Heart left ventricle (tissue), 16 donors: ENCODE data around the gene SHC3. TPM values are rescaled to one million over a fixed set of nuclear protein-coding genes. Genes with fewer than 3 reads are reported as not detected.

Source experiments
- ATAC-seq, 4 donors: fragments of 200-7000 bp; cut with Tn5 transposase; one replicate each; pipeline ENCODE4 v1.9.1; 2020 to 2022; ENCODE audit warnings: moderate library complexity in 4 of 4, mild to moderate bottlenecking in 3 of 4, moderate number of reproducible peaks in 1 of 4
- DNase-seq, 5 donors: peaks; one replicate each; pipeline ENCODE4 v3.0.0-alpha.2; 2020
- H3K27ac ChIP-seq, 12 donors: fragments of 200-600 bp; sonication (generic) in 4 of 12; one replicate each; pipeline versions ENCODE4 v1.5.0 to v1.8.0; 2016 to 2022; ENCODE audit warnings: mild to moderate bottlenecking in 2 of 12
- H3K27me3 ChIP-seq, 9 donors: fragments of 200-600 bp; sonication (generic) in 2 of 9; one replicate each; pipeline versions ENCODE4 v1.5.1 to v1.8.0; 2016 to 2022; ENCODE audit warnings: mild to moderate bottlenecking in 3 of 9
- H3K36me3 ChIP-seq, 9 donors: fragments of 200-600 bp; sonication (generic) in 2 of 9; one replicate each; pipeline versions ENCODE4 v1.5.0 to v1.8.0; 2018 to 2022; ENCODE audit warnings: mild to moderate bottlenecking in 2 of 9
- H3K4me1 ChIP-seq, 12 donors: fragments of 200-600 bp; sonication (generic) in 4 of 12; one replicate each; pipeline versions ENCODE4 v1.5.0 to v1.8.0; 2016 to 2022; ENCODE audit warnings: mild to moderate bottlenecking in 3 of 12
- H3K4me3 ChIP-seq, 12 donors: fragments of 200-600 bp; sonication (generic) in 4 of 12; one replicate each; pipeline versions ENCODE4 v1.5.0 to v1.8.0; 2017 to 2022; ENCODE audit warnings: mild to moderate bottlenecking in 9 of 12, moderate library complexity in 4 of 12
- H3K9me3 ChIP-seq, 12 donors: fragments of 200-600 bp; sonication (generic) in 4 of 12; one replicate each; pipeline versions ENCODE4 v1.5.0 to v1.8.0; 2016 to 2022; ENCODE audit warnings: mild to moderate bottlenecking in 1 of 12
- POLR2A ChIP-seq, 2 donors: fragments of 450-650 bp; IDR thresholded peaks; one replicate each; pipeline ENCODE4 v1.6.1; 2017; ENCODE audit warnings: antibody characterized with exemption in 2 of 2, mild to moderate bottlenecking in 2 of 2, moderate library complexity in 2 of 2
- WGBS, 4 donors: extraction: QIAGEN DNeasy Blood & Tissue Kit in 2 of 4; methylation state at CpG; one replicate each; pipeline versions ENCODE4 v1.1.5 to v1.1.7; 2013 to 2018; 5-methylcytosine and 5-hydroxymethylcytosine counted together
- intact Hi-C, 10 donors: fragments of 100-400 bp; cut with DNase I; formaldehyde crosslinking; loops; one replicate each; pipeline versions ENCODE4 v1.11.1 to v1.14.2; 2022
- polyA plus RNA-seq, 2 donors: library from polyadenylated mRNA; stranded (reverse); fragments of 200-250 nt; gene quantifications; one replicate each; pipeline ENCODE4 v1.2.3, GENCODE V29; 2013
- total RNA-seq, 9 donors: library from RNA; depleted of rRNA in 2 of 9; stranded (reverse); fragments of >200 nt in 2 of 9; fragmentation: NEBNext Ultra II Directional in 3 of 9; extraction: Animal tissue kit (Norgen Biotek cat#: 25700) in 3 of 9; gene quantifications; one replicate each; pipeline versions ENCODE4 v1.1.0 to v1.2.4, GENCODE V29; 2016 to 2023
- TF ChIP-seq, protein P1 (sequence below), 12 donors: fragments of 200-600 bp; sonication (generic) in 4 of 12; IDR thresholded peaks; one replicate each; pipeline versions ENCODE4 v1.5.0 to v1.8.0; 2018 to 2022; ENCODE audit warnings: antibody characterized with exemption in 12 of 12, mild to moderate bottlenecking in 5 of 12
- donor health status: ischemic (EF 13 %, LVEDD 7.1; RV severe dilation, severe dysfunction).
- donor health status: healthy with polysubstance abuse.
- donor health status: DM: no; HTN: yes; CAD: no.
- donor health status: DM: no; HTN: no; CAD: no.
- donor health status: ischemic (EF 25% LVEDD 6.9; RV normal size, moderate dysfunction).
- donor health status: ischemic (EF 25% LVEDD 5.7; RV mildly dilated, moderate dysfunction).
- donor health status: healthy.
- donor health status: DM: yes; HTN: yes; CAD: no.
- donor health status: ischemic (EF 35%, LVEDD 5.7; RV mildly dilated, moderate dysfunction).
- donor health status: nonischemic (EF 11% LVEDD 7.7; RV severe dilation, severe dysfunction).
- donor health status: DM: yes; HTN: yes; CAD: no.
- donor health status: PGD.
- donor health status: ischemic (EF 29% LVEDD 5.4; RV normal size, mild dysfunction).
- donor health status: nonischemic (EF 23%, LVEDD 6.1; RV moderate dilation, normal function).

Gene SHC3
- total and polyA plus RNA-seq, 11 donors: 0.20 to 4.3 (median 0.52) TPM

DNA sequence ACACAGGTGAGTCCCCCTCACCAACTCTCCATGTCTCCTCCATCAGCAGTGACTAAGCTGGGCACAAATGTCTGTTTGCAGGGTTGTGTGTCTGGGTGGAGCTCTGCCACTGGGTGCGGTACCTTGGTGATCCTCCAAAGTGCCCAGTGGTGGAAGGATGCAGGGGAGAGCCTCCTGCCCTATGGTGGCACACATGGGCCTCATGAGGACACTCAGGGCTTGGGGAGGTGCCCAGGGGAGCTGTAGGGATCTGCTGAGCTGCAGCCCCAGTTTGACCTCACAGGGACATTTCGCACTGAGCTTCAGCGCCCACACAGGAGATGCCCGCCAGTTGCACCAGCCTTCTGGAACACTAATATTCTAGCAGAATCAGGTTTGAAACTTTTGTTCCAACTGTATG is 157.9 kb downstream of the SHC3 start:
- intact Hi-C loops: loop anchor here in 2 of 10 donors (10.0 kb wide), 1 partner anchor 154 kb away; the partner anchor contains the start of gene SHC3 (in 2 of the 2)
- ATAC-seq: peak in 2 of 4 donors; percentile 6
- WGBS, 4 donors: 94 to 100% (median 97%) methylated on average over 3 to 4 of the region's 4 CpGs
- Histone ChIP-seq H3K4me3 (no peak overlapping the region), H3K36me3 (no peaks in the 10 kb centered on the region), H3K27me3 (no peaks in the 10 kb centered on the region), H3K9me3 (peaks cover 0 to 7% (median 0%) of the 10 kb centered on the region in 12 donors), H3K4me1 (peaks cover 0 to 30% (median 24%) of the 10 kb centered on the region in 12 donors), H3K27ac (peak overlapping the region in 2 of 12 donors; percentile 31 to 51)
- TF ChIP-seq POLR2A (IDR thresholded peaks at IDR 0.05): no peak
- TF ChIP-seq, protein P1, sequence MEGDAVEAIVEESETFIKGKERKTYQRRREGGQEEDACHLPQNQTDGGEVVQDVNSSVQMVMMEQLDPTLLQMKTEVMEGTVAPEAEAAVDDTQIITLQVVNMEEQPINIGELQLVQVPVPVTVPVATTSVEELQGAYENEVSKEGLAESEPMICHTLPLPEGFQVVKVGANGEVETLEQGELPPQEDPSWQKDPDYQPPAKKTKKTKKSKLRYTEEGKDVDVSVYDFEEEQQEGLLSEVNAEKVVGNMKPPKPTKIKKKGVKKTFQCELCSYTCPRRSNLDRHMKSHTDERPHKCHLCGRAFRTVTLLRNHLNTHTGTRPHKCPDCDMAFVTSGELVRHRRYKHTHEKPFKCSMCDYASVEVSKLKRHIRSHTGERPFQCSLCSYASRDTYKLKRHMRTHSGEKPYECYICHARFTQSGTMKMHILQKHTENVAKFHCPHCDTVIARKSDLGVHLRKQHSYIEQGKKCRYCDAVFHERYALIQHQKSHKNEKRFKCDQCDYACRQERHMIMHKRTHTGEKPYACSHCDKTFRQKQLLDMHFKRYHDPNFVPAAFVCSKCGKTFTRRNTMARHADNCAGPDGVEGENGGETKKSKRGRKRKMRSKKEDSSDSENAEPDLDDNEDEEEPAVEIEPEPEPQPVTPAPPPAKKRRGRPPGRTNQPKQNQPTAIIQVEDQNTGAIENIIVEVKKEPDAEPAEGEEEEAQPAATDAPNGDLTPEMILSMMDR (IDR thresholded peaks at IDR 0.05): no peak
- no peak for DNase-seq

- Histone ChIP-seq H3K4me3 (no peak overlapping the region), H3K27me3 (peaks cover 0 to 5% (median 0%) of the 10 kb centered on the region in 9 donors), H3K4me1 (no peaks in the 10 kb centered on the region), H3K27ac (no peak overlapping the region), H3K36me3 (no peaks in the 10 kb centered on the region), H3K9me3 (peaks cover 0 to 7% (median 0%) of the 10 kb centered on the region in 12 donors)
- no peak for DNase-seq
- WGBS, 4 donors: 87 to 96% (median 91%) methylated on average over 2 of the region's 2 CpGs
- TF ChIP-seq, protein P1 (IDR thresholded peaks at IDR 0.05): no peak
- TF ChIP-seq POLR2A (IDR thresholded peaks at IDR 0.05): no peak
- ATAC-seq: no peak
- intact Hi-C loops: no loop called here
These were observed 163.3 kb downstream of the SHC3 start for GRCh38 chr9:89015336-89015735.

GRCh38 chr9:89014153-89014552 is 164.5 kb downstream of the SHC3 start:
- Histone ChIP-seq H3K27me3 (peaks cover 0 to 5% (median 0%) of the 10 kb centered on the region in 9 donors), H3K36me3 (no peaks in the 10 kb centered on the region), H3K27ac (no peak overlapping the region), H3K4me1 (peaks cover 0 to under 1% (median 0%) of the 10 kb centered on the region in 12 donors), H3K4me3 (no peak overlapping the region), H3K9me3 (peaks cover 0 to 7% (median 0%) of the 10 kb centered on the region in 12 donors)
- TF ChIP-seq POLR2A (IDR thresholded peaks at IDR 0.05): no peak
- TF ChIP-seq, protein P1 (IDR thresholded peaks at IDR 0.05): no peak
- intact Hi-C loops: no loop called here
- no peak for ATAC-seq
- 83 to 91% (median 87%) methylated on average over 7 of the region's 7 CpGs for whole genome bisulfite sequencing, 4 donors
- DNase-seq: no peak

GRCh38 chr9:89013660-89014059 is 165.0 kb downstream of the SHC3 start:
- no peak for ATAC-seq
- H3K4me3 ChIP-seq: no peak overlapping the region
- 86 to 95% (median 92%) methylated on average over 1 of the region's 1 CpG for WGBS, 4 donors
- intact Hi-C loops: no loop called here
- no peak for TF ChIP-seq POLR2A (IDR thresholded peaks at IDR 0.05)
- TF ChIP-seq, protein P1 (IDR thresholded peaks at IDR 0.05): no peak
- peaks cover 0 to 5% (median 0%) of the 10 kb centered on the region in 12 donors for H3K4me1 ChIP-seq
- no peaks in the 10 kb centered on the region for H3K36me3 ChIP-seq
- H3K9me3 ChIP-seq: peaks cover 0 to 7% (median 0%) of the 10 kb centered on the region in 12 donors
- DNase-seq: no peak
- H3K27ac ChIP-seq: no peak overlapping the region
- H3K27me3 ChIP-seq: peaks cover 0 to 5% (median 0%) of the 10 kb centered on the region in 9 donors
